ENCODE measurements around the gene PLD3.
"Not testable (repeated sequence)": the region's sequence is repeated elsewhere in the genome, so short reads cannot be mapped to it uniquely, and the experiment has no call there.

PLD3 gene

DNA sequence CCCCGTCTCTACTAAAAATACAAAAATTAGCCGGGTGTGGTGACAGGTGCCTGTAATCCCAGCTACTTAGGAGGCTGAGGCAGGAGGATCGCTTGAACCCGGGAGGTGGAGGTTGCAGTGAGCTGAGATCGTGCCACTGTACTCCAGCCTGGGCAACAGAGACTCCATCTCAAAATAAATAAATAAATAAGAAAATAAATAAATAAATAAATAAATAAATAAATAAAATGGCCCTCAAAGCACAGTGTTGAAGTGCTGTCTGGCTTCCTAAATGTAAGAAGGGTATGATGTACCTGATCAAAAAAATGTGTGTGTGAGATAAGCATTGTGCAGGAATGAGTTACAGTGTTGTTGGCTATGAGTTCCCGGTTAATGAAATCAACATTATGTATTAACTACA lies 15.4 kb upstream of the PLD3 start:
- not testable (repeated sequence) for DNase-seq

DNA sequence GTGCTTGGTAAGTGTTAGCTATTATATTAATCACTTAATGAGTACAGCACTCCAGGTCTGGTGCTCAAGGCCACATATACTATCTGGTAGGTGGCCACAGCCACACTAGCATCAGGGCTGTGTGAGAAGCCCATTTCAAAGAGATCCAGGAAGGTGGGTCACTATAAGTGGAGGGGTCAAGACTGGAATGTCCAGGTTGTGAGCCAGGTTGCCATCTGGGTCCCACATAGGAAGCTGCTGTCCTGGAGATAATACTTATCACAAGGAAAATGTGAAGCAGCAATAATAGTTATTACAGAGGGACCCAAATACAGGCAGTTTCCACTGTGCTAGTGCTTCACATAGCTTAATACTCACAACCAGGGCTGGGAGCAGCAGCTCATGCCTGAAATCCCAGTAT lies 13.4 kb upstream of the PLD3 start:
- no peak for DNase-seq

DNA sequence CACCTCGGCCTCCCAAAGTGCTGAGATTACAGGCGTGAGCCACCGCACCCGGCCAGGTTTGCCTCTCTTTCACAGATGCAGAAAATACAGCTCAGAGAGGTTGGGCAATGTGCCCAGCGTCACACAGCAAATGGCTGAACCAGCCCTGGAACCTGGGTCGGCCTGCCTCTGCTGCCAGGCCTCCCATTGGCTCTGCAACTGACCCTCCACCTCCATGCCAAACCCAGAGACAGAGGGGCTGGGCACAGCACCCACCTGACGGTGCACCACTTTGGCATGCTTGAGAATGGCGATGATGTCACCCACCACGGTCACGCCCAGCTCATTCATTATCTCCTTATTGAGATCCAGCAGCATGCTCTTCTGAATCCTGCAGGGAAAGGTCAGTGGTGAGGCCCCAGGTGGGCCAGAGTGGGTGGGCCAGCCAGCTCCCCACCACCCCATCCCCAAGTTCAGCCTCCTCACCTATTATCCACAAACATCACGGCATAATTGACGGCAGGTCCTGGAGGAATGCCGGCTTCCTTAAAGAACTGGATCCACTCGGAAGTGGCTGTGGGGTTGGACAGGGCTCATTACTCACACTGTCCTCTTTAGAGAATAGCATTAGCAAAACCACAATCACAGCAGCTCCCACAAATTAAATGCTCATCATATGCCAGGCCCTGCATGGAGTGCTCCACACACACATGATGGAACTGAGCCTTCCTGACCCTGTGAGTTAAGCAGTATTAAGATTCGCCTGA lies 12.5 kb upstream of the PLD3 start:
- DNase-seq, result no peak

DNA sequence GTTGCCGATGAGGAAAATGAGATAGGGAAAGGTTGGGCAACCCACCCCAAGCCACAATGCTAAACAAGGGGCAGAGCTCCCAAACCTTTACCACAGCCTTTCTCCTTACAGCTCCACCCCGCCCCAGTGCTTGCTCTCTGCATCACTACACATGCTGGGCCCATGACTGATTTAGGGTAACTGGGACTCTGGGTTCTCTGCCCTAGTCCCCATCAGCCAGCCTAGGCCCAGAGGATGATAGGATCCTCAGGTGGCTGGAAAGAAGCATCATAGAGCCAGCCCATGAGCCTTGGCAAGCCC lies 11.9 kb upstream of the PLD3 start:
- no peak for DNase-seq

DNA sequence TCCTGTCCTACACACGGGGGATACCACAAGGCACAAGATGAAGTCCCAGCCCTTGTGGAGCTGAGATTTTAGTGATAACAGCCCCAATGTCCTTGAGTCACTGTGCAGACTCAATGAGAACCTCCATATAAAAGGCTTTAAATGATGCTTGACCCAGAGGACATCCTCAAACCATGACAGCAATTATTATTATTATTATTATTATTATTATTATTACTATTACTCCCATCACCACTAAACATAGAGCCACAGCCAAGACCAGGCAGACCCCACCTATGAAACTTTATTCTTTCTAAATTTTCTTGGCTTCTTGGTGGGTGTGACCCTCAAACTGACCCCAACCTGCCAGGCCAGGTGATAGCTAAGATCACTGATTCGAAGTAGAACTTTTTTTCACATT lies 11.4 kb upstream of the PLD3 start:
- no peak for DNase-seq

DNA sequence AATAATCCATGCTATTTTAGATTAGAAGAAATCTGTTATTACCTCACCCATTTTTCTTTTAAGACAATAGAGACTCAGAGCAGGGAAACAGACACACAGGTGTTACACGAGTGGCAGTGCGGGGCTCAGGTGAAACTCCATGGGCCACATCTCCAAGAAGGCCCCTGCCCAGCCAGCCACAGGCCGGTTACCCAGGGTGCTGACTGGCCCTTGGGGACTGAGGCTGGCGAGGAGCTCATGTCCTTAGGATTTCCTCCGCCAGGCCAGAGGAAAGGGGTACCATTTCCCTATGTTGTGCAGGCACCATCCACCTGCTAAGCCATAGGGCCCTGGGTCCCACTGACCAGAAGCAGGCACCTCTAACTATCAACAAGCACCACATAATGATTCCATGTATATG lies 10.9 kb upstream of the PLD3 start:
- no peak for DNase-seq

DNA sequence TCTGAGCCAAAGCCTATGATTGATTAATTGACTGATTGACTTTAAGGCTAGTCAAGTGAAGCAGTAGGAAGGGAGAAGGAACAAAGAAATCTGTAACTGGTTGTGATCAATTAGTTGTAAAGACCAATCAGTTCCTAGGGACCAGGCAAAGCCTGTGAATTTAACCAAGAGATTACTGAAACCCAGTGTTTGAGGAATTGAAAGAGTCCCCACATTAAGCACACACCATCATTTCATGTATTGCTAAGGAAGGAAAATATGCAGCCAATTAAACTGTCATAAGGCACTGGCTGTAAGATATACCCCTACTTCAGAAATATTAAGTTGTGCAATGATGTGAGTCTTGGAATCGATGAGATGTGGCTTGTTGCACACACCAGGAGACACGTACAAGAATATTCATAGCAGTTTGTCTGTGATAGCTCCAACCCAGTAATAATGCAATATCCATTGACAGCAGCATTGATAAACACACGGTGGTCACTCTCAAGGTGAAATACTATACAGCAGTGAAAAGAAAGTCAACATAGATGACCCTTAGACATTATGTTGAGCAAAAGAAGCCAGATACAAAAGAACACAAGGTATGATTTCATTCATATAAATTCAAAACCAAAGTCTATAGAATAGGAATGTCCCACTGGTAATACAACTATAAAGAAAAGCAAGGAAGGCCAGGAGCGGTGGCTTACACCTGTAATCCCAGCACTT lies 9.3 kb upstream of the PLD3 start:
- DNase-seq, result no peak

DNA sequence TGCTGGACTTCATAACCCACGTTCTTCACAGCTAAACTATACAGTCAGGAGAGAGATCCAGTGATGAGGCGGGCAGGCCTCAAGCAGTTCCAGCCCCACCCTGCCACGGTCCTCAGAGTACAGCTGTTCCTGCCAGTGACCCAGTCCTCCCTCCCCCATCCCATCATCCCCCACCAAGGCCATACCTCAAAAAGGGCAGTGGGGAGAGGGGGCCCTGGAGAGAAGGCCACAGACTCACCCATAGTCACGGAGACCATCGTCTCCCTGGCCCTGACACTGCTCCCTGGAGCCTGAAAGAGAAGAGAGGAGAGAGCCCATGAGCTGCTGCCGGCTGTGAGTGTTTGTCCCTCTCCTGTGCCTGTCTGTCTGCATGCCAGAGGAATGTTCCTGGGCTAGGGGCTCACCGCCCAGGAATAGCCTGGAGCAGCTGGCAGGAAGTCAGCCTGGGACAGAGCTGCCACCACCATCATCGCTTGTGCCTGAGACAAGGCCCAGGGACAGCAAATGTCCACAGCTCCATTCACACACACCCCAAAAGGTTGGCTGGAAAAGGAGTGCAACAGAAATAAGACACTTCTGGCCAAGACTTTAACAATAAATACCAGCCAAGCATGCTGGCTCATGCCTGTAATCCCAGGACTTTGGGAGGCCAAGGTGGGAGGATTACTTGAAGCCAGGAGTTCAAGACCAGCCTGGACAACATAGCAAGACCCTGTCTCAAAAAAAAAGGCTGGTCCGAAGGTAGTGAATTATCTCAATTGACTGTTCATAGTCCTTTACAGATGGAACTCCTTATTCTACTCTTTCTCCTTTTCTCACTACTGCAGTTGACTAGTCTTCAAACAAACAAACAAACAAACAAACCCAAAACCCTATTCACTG lies 6.7 kb upstream of the PLD3 start:
- DNase-seq, result no peak

DNA sequence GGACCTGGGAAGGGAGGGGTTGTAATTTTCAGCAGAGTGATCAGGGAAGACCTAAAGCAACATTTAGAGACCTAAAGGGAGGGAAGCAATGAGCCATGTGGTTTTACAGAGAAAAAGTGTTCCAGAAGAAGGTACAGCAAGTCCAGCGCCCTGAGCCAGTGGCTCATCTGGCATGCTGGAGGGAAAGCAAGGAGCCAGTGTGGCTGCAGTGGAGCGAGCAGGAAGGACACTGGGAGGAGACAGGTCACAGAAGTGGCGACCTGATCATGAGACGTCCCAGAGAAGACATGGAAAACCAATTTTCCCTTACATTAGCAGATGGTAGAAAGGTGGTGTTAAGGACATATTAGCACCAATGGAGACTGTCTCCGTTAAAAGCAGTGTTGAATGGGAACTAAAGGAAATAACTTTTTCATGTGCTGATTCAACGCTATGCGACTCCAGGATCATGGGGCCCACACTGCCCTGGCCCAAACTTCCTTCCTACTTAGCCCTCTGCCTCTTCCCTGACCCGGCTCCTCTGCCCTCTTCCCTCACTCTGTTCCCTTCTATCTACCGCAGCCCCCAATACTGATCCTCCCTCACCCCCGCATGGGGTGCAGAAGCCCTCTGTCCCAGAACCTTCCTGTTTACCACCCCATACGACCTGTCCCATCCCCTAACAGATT lies 5.7 kb upstream of the PLD3 start:
- DNase-seq, result no peak

DNA sequence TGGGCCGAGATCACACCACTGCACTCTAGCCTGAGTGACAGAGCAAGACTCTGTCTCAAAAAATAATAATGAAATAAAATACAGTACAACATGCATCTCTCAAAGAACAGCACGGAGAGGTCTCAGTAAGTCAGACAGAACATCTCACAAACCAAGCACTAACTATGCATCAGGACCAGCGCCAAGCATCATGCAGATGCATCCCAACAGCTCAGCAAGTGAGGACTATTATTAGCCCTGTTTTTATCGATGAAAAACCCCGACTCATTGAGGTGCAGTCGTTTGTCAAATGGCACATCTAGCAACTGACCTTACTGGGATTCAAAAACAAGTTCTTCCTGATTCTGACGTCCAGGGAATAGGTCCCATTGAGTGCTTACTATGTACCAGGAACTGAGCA lies 4.1 kb upstream of the PLD3 start:
- no peak for DNase-seq

DNA sequence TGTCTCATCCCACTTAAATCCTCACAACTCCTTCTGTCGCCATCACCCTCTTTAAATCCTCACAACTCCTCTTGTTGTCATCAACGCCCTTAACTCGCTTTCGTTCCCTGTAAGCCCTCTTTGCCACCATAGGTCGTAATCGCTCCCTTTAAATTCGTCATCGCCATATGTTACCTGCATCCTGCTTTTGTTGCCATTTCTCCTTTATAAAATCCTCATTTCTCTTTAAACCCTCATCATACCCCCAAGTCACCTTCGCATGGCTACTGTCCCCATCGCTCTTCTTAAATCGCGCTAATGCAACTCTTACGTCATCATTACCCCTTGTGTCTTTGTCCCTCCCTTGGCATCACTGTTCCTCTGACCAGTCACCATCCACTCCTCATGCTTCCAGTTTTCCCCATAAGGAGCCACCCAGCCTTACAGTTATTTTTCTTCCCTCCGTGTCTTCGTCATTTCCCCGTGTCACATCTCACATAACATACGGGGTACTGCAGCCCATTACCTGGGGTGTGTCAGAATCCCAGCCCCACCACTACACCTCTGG lies 539 bp downstream of the PLD3 start:
- DNase-seq, result peak; percentile 66

DNA sequence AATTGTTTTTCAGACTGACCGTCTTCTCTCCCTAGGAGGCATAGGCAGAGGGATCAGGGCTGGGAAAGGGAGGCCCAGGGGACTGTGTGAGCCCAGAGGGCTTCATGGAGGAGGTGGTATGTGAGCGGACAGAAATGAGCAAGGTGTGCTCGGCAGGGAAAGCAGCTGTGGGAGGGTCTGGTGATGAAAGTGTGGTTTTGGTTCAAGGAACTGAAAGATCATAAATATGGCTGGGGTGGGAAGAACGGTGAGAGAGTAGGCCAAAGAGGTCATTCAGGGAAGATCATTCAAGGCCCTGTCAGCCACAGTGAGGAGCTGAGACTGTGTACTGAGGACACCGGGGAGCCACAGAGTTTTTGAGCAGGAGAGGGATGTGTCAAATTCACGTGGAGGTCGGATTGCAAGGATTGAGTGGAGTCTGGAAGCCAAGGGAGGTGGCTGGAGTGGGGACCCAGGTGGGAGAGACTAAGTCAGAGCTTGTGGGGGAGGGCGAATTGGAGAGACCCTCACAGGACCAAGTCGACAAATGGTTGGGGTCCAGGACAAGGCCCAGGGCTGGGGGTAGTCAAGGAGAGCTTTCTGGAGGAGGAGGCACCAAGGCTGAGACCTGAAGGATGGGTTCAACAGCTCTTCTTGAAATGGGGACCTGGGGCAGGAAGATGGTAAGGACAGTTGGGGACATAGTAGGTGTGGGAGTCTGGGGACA lies 7.6 kb downstream of the PLD3 start:
- DNase-seq, result no peak

DNA sequence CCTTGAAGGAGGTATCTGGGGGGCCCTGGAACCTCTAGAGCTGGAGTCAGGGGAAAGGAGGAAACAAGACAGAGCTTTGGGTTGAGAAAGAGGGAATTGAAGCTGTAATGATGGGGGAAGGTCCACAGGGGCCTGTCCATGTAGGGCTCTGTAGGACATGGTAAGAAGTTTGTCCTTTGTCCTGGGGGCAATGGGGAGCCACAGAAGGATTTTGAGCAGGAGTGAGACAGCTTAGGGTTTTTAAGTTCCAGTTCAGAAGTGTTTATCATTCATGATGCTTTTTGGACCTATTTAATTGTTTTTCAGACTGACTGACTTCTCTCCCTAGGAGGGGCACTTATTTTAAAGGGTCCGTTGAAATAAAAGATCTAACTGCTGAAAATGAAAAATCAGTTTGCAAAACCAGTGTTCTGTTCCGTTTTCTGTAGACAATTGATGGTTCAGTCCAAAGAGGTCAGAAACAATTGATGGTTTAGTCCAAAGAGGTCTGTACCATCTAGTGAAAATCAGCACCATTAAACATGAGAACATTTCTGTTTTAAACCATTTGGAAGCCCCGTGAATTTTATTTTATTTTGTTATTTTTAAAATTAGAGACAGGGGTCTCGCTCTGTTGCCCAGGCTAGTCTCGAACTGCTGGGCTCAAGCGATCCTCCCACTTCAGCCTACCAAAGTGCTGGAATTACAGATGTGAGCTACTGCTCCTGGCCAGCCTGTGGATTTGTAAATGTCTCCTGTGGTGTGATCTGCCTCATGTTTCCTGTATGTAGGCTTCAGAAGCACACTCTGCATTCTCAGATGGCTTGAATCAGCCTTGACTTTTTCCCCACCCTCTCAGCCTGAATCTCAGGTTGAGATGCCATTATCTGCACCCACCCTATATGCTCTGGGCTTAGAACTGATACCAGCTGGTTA lies 8.4 kb downstream of the PLD3 start:
- no peak for DNase-seq

DNA sequence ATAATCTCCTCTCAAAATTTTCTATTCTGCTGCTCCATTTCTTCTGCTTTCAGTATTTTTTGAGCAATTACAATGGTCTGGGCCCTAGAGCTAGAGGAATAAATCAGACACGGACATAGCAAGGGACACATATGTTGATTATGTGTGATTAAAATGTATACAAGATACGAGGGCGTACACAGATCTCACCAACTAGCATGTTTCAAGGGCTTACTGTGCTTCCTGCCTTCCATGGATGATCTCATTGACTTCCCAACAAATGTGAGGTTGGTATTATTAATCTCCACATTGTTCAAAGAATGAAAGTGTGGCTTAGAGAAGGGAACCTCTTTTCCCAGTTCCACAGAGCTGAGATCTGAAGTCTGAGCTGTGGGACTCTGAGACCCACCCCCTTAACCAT lies 9.1 kb downstream of the PLD3 start:
- DNase-seq, result no peak

DNA sequence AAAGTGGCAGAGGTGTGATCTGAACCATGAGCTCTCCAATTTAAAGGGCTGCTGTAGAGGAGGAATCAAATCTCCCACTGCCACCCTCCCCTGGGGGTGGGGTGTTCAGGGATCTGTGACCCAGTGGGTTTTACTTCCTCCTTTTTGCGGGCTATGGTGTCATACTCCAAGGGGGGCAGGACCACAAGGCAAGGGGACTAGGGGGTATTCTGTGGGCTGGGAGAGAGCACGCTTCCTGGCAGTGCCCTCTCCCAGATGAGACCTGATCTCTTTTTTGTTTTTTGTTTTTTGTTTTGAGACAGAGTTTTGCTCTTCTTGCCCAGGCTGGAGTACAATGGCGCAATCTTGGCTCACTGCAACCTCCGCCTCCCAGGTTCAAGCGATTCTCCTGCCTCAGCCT lies 10.3 kb downstream of the PLD3 start:
- DNase-seq, result no peak

DNA sequence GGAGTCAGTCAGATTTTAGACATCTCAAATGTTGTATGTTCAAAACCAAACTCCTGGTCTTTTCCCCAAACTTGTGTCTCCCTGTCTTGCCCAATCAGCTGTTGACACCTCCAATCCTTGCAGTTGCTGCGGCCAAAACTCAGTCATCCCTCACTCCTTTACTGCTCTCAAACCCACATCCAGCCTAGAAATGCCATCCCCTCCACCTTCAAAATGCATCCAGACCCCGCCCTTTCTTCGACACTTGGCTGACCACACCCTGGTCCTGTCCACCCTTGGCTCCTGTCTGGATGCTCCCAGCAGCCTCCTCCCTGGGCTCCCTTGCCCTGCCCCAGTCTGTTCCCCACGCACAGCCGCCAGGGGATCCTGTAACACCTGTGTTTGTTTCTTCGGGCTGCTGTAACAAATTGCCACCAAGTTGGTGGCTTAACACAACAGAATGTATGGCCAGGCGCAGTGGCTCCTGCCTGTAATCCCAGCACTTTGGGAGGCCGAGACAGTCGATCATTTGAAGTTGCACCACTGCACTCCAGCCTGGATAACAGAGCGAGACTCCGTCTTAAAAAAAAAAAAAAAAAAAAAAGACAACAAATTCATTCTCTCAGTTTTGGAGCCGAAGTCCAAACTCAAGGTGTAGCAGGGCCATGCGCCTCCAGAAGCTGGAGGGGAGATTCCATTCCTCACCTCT lies 11.7 kb downstream of the PLD3 start:
- DNase-seq, result no peak

DNA sequence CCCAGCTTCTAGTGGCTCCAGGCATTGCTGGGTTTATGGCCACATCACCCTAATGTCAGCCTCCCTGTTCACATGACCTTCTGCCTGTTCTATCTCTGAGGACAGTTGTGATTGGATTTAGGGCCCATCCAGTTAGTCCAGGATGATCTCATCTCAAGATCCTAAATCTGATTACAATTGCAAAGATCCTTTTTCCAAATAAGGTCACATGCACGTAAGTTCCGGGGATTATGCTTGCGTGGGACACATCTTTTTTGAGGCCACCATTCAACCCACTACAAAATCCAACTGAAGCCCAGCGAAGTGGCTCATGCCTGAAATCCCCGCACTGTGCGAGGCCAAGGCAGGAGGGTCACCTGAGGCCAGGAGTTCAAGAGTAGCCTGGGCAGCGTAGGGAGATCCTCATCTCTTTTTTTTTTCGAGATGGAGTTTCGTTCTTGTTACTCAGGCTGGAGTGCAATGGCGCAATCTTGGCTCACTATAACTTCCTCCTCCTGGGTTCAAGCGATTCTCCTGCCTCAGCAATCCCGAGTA lies 12.3 kb downstream of the PLD3 start:
- no peak for DNase-seq

DNA sequence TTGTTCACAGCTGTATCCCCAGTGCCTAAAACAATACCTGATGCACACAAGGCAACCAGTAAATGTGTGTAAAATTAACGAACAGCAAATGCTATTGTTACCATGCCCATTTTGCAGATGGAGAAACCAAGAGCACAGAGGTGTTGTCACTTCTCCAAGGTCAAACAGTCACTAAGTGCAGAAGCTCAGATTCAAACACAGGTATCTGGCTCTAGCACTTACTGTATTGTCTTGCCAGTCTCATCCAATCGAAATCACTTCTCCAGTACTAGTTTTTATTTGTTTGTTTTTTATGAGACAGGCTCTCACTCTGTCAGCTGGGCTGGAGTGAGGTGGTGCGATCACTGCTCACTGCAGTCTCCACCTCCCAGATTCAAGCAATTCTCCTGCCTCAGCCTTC lies 13.7 kb downstream of the PLD3 start:
- DNase-seq, result no peak

DNA sequence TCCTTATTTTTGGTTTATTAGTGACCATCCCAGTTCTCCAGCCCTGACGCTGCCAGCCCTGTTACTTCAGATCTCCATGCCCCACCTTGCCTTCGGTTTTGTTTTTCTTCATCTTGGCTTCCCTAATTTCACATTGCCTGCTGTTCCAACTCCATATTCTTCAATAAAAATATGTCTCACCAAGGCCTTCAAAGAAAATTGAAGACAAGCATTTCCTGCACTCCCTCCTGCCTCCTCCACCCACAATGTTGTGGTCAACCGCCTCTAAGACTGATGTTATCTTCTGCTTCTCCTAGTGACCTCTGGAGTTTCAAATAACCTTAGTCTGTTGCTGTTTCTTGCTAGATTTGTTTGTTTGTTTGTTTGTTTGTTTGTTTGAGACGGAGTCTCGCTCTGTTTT lies 14.6 kb downstream of the PLD3 start:
- DNase-seq, result no peak

DNA sequence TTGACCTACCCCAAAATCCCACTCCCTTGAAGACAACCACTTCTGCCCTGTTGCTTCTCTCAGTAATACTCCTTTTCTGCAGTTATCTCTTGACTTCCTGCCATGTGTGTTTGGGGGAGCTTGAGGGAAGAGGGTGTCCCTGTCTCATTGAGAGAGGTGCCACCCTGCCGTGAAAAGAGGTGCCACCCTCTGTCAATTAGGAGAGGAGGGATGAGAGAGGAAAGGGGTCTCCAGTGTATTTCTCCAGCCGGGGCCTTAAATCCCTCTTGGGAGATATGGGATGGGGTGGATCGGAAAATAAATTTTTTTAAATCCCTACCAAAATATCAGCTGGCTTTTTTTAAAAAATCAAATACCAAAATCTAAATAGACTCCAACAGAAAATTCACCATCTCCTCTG lies 16.5 kb downstream of the PLD3 start:
- peak; percentile 18 for DNase-seq
